Cardiac muscle cell (in vitro differentiated cells and primary cell): ENCODE results near the gene RAPGEF3. TPM values are rescaled to one million over a fixed set of nuclear protein-coding genes. Genes with fewer than 3 reads are reported as not detected.

ENCODE experiments used
- DNase-seq, 2 donors: peaks; one replicate each; pipeline versions ENCODE4 v3.0.0 to v3.0.0-alpha.2; 2010 to 2017; ENCODE audit warnings: low read depth in 1 of 2, low spot score in 1 of 2
- H3K27ac ChIP-seq: fragments of 200-600 bp; sonication (generic); 2 replicates; pipeline ENCODE4 v1.5.1; 2016
- H3K27me3 ChIP-seq: fragments of 200-600 bp; sonication (generic); 2 replicates; pipeline ENCODE4 v1.6.0; 2016; ENCODE audit warnings: control low read depth
- H3K36me3 ChIP-seq: fragments of 200-600 bp; sonication (generic); 2 replicates; pipeline ENCODE4 v1.5.1; 2016; ENCODE audit warnings: control low read depth
- H3K4me1 ChIP-seq: fragments of 200-600 bp; sonication (generic); 2 replicates; pipeline ENCODE4 v1.8.1; 2017; ENCODE audit warnings: low read depth, mild to moderate bottlenecking, mixed run types
- H3K4me3 ChIP-seq: fragments of 200-600 bp; sonication (generic); 2 replicates; pipeline ENCODE4 v1.5.1; 2016; ENCODE audit warnings: mild to moderate bottlenecking
- H3K9me3 ChIP-seq: fragments of 200-600 bp; sonication (generic); 2 replicates; pipeline ENCODE4 v1.5.1; 2017; ENCODE audit warnings: low read depth, mild to moderate bottlenecking, control low read depth
- polyA plus RNA-seq: library from polyadenylated mRNA; unstranded; fragments of >200 nt; fragmentation: Nextera tagmentation; extraction: Ambion mirVana; gene quantifications from 2 replicates; pipeline ENCODE4 v1.2.1, GENCODE V29; 2016
- total RNA-seq: library from RNA; depleted of rRNA; stranded (reverse); fragments of >200 nt; gene quantifications from 2 replicates; pipeline ENCODE4 v1.2.3, GENCODE V29; 2016
- TF ChIP-seq, protein P1 (sequence below): IDR thresholded peaks from 2 replicates; pipeline ENCODE4 v1.5.1; 2012; ENCODE audit warnings: low read depth, mild to moderate bottlenecking, low read length

RAPGEF3 gene
- total and polyA plus RNA-seq, 2 experiments from 2014 or later = 3.3 to 8.8 TPM

DNA sequence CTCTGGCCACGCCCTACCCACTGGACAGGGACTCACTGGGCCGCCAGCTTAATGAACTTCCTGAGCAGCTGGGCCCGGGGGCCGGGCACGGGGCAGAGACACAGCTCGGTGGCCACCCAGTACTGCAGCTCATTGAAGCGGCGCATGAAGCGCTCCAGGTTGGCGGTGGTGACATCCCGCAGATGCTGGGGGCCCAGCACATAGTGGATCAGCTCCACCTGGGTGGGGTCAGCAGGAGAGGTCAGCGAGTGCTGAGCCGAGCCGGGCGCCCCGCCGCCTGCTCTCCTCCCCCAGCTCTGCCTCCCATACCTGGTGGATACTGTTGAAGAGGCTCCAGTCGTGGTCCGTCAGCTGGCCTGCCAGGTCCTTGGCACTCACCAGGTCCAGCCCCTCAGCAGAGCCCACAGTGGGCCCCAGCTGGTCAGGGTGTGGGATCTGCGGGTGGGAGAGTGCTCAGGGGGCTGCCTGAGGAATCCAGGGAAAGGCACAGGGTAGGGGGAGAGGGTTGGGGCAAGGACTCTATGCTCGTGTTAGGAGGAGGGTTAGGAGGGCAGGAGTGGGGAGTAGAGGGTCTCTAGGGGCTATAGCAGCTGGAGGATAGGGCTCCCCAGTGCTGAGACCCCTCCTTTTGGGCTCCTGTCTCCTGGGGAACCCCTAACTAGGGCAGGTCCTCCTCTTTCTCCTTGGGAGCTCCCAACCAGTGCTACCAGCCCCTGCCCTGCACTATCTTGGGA, 17.9 kb downstream of the RAPGEF3 start:
- Histone ChIP-seq H3K27me3 (no peaks in the 10 kb centered on the region), H3K4me1 (peaks cover 19% of the 10 kb centered on the region), H3K36me3 (no peaks in the 10 kb centered on the region), H3K4me3 (no peak overlapping the region), H3K9me3 (no peaks in the 10 kb centered on the region), H3K27ac (peak overlapping the region; percentile 57)
- TF ChIP-seq, protein P1, sequence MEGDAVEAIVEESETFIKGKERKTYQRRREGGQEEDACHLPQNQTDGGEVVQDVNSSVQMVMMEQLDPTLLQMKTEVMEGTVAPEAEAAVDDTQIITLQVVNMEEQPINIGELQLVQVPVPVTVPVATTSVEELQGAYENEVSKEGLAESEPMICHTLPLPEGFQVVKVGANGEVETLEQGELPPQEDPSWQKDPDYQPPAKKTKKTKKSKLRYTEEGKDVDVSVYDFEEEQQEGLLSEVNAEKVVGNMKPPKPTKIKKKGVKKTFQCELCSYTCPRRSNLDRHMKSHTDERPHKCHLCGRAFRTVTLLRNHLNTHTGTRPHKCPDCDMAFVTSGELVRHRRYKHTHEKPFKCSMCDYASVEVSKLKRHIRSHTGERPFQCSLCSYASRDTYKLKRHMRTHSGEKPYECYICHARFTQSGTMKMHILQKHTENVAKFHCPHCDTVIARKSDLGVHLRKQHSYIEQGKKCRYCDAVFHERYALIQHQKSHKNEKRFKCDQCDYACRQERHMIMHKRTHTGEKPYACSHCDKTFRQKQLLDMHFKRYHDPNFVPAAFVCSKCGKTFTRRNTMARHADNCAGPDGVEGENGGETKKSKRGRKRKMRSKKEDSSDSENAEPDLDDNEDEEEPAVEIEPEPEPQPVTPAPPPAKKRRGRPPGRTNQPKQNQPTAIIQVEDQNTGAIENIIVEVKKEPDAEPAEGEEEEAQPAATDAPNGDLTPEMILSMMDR = no peak
- no peak for DNase-seq

DNA sequence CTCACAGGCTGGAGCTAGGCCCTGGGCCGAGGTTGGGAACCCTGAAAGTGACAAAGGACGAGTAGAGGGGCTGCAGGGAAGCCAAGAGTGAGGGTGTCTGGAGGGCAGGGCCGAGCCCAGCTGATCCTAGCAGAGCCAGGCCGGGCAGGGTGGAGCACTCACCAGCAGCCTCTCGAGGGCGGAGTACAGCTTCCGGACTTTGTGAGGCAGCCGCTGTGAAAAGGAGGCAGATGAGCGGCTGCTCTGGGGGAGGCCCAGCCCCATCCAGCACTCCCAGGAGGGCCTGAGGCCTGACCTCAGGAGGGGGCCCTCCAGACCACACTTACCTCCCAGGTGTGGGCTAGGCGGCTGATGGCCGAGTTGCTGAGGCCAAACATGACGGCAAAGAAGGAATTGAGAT, 18.7 kb downstream of the RAPGEF3 start:
- no peak for DNase-seq
- no peaks in the 10 kb centered on the region for H3K27me3 ChIP-seq
- no peaks in the 10 kb centered on the region for H3K36me3 ChIP-seq
- no peak overlapping the region for H3K4me3 ChIP-seq
- H3K4me1 ChIP-seq = peaks cover 19% of the 10 kb centered on the region
- no peaks in the 10 kb centered on the region for H3K9me3 ChIP-seq
- no peak overlapping the region for H3K27ac ChIP-seq
- TF ChIP-seq, protein P1 = no peak

DNA sequence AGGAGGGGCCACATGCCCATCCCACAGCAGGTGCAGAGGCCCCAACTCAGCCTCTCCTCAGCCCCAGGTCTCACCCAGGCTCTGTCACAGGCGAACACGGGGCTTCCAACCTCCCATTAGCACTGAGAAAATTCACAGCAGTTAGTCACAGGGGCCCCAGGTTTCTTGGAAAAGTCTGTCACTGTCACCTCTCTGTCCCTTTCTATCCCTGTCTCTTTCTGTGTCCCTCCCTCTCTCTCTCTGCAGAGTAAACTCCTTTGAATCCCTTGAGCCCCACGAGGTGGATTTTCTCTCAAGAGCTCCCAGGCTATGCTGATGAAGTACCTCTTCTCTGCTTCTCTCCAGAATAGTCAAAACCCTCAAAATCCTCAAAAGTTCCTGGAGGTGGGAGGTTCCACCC, 19.4 kb downstream of the RAPGEF3 start:
- Histone ChIP-seq H3K27me3 (no peaks in the 10 kb centered on the region), H3K4me3 (no peak overlapping the region), H3K27ac (no peak overlapping the region), H3K36me3 (no peaks in the 10 kb centered on the region), H3K4me1 (peaks cover 25% of the 10 kb centered on the region), H3K9me3 (no peaks in the 10 kb centered on the region)
- DNase-seq = no peak
- TF ChIP-seq, protein P1 = no peak

DNA sequence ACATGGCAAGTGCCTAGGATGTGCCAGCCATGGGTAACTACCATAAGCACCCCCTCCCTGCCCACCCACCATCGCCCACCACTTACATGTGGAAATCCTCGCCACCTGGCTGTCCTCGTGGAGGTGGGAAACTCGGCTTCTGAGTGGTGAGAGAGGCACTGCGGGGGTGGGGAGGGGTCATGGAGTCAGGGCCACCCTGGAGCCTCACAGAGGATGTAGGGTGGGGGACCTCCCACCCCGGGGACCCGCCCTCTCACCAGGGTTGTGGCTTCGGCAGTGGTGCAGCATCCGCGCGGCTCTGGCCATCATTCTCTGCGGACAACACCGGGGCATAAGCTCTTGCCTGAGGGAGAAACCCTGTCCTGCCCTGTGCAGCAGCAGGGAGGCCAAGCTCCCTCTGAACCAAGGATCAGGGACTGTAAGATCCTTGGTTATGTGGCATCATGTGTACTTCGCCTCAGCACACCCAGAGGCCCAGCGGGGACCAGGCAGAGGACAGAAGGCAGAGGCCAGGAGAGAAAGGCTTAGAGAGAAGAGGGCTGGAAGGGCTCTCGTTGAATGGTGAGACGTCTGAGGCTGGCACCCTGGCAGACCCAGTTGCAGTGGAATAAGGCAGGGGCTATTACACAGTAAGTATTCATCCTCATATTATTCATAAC, 20.6 kb downstream of the RAPGEF3 start:
- H3K27ac ChIP-seq = no peak overlapping the region
- H3K27me3 ChIP-seq = no peaks in the 10 kb centered on the region
- no peak overlapping the region for H3K4me3 ChIP-seq
- TF ChIP-seq, protein P1 = no peak
- DNase-seq = no peak
- H3K9me3 ChIP-seq = no peaks in the 10 kb centered on the region
- H3K4me1 ChIP-seq = peaks cover 25% of the 10 kb centered on the region
- no peaks in the 10 kb centered on the region for H3K36me3 ChIP-seq

DNA sequence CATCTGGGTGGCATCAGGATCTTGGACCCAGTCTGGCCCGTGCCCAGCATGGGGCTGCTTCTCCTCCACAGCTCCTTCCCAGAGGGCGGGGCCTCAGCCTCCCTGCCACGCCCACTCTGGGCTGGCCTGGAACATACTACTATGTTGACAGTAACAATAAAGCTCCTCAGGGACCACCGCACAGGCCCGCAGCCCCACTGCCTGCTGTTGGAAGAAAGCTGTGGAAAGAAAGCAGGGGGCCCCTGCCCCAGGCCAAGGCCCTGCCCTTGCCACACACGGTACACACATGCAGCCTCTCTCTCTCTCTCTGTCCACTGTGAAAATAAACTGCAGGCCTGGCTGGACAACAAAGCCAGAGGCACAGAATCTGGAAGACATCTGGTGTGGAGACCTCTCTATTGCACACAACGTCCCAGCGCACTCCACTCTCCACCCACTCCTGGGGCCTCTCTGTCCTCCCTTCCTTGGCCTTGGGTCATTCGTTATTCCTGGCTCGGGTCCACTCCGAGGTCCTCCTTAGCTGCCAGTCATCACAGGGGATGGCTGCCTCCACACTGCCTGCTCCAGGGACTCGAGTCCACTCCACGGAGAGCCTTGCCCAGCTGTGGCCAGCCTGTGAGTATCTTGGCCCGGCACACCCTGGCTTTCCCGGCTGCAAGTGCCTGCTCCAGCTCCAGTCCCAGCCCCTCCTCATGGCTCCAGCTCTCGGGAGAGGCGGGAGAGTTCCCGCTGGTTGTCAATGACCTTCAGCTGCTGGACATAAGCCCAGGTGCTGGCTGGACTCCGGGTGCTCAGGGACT, 21.6 kb downstream of the RAPGEF3 start:
- Histone ChIP-seq H3K4me1 (peaks cover 25% of the 10 kb centered on the region), H3K27ac (peak overlapping the region; percentile 72), H3K9me3 (no peaks in the 10 kb centered on the region), H3K4me3 (no peak overlapping the region), H3K27me3 (no peaks in the 10 kb centered on the region), H3K36me3 (no peaks in the 10 kb centered on the region)
- TF ChIP-seq, protein P1 = no peak
- peak; percentile 51 to 86 for DNase-seq
